GM12878 (cell line): Measurements from ENCODE around the gene MAPK8IP3. TPM values are rescaled to one million over a fixed set of nuclear protein-coding genes. Genes with fewer than 3 reads are reported as not detected.

ENCODE experiments used
- ATAC-seq: fragments of 200-7000 bp; cut with Tn5 transposase; 3 replicates; pipeline ENCODE4 v1.9.1; 2020; ENCODE audit warnings: mild to moderate bottlenecking, moderate library complexity
- BruUV-seq: library from RNA; stranded (reverse); fragments of 400-500 nt; replicated peaks from 2 replicates; lab custom pipeline; 2021; lab: Mats Ljungman, UMichigan
- CTCF ChIA-PET: fragments of 300-600 bp; sonication (Branson Sonifier 250); formaldehyde crosslinking; extraction: SDS; loops from one replicate; lab custom pipeline; 2021; ENCODE audit warnings: inconsistent platforms; lab: Yijun Ruan, JAX
- POLR2A ChIA-PET: fragments of 350-600 bp; formaldehyde crosslinking; extraction: SDS; loops from one replicate; lab custom pipeline; 2021; ENCODE audit warnings: inconsistent platforms; lab: Charles Lee
- RAD21 ChIA-PET: fragments of 300-600 bp; sonication (Branson Sonifier 250); formaldehyde crosslinking; loops from one replicate; lab custom pipeline; 2023; ENCODE audit warnings: antibody characterized with exemption; ENCODE audit not compliant: unreplicated experiment; lab: Charles Lee
- SMC1A ChIA-PET: fragments of 300-600 bp; sonication (Branson Sonifier 250); formaldehyde crosslinking; loops from one replicate; lab custom pipeline; 2023; ENCODE audit not compliant: unreplicated experiment, uncharacterized antibody; lab: Charles Lee
- DNase-seq: peaks from one replicate; pipeline ENCODE4 v3.0.0-alpha.2; 2011; ENCODE audit warnings: low read depth, low spot score
- FAIRE-seq: peaks from 3 replicates; lab custom pipeline; 2011; peaks lifted over from hg19 to GRCh38; lab: Jason Lieb, UNC
- H2AFZ ChIP-seq: 2 replicates; pipeline ENCODE4 v1.6.0; 2011; ENCODE audit warnings: low read depth, low read length, control low read depth; ENCODE audit not compliant: control insufficient read depth
- H3K27ac ChIP-seq: 2 replicates; pipeline ENCODE4 v1.5.1; 2011; ENCODE audit warnings: control low read depth; ENCODE audit not compliant: control insufficient read depth, insufficient read depth
- H3K27me3 ChIP-seq, 2 experiments: replicated peaks in 1 of 2; 2 replicates each; pipeline versions ENCODE4 v1.6.0 to v1.6.1; 2011; ENCODE audit warnings: low read length in 1 of 2; ENCODE audit not compliant: control insufficient read depth in 2 of 2, insufficient read depth in 2 of 2
- H3K36me3 ChIP-seq, 2 experiments: 2 replicates each; pipeline ENCODE4 v1.5.1; 2011; ENCODE audit warnings: low read length in 1 of 2; ENCODE audit not compliant: control insufficient read depth in 2 of 2, insufficient read depth in 2 of 2
- H3K4me1 ChIP-seq: 2 replicates; pipeline ENCODE4 v1.6.1; 2011; ENCODE audit warnings: mild to moderate bottlenecking, low read length, moderate library complexity, mixed read lengths; ENCODE audit not compliant: control insufficient read depth, insufficient read depth
- H3K4me2 ChIP-seq: 2 replicates; pipeline ENCODE4 v1.6.0; 2011; ENCODE audit warnings: control low read depth; ENCODE audit not compliant: control insufficient read depth, insufficient read depth
- H3K4me3 ChIP-seq: fragments of 200-600 bp; sonication (generic); 2 replicates; pipeline ENCODE4 v1.5.1; 2016
- H3K79me2 ChIP-seq: 2 replicates; pipeline ENCODE4 v1.6.0; 2011; ENCODE audit warnings: low read length; ENCODE audit not compliant: control insufficient read depth, insufficient read depth
- H3K9ac ChIP-seq: 2 replicates; pipeline ENCODE4 v1.8.0; 2011; ENCODE audit warnings: low read length, control low read depth, mixed read lengths; ENCODE audit not compliant: control insufficient read depth, insufficient read depth
- H3K9me3 ChIP-seq: replicated peaks from 3 replicates; pipeline ENCODE4 v1.5.1; 2011; ENCODE audit warnings: mild to moderate bottlenecking, low read length; ENCODE audit not compliant: control insufficient read depth, insufficient read depth
- H4K20me1 ChIP-seq: 2 replicates; pipeline ENCODE4 v1.6.0; 2011; ENCODE audit not compliant: control insufficient read depth, insufficient read depth
- BCL11A ChIP-seq: IDR thresholded peaks from 2 replicates; pipeline ENCODE4 v1.6.1; 2011; ENCODE audit warnings: low read depth, low read length
- CBFB ChIP-seq: IDR thresholded peaks from 2 replicates; pipeline ENCODE4 v1.6.1; 2016; ENCODE audit warnings: antibody characterized with exemption, low read depth
- CHD2 ChIP-seq: IDR thresholded peaks from 2 replicates; pipeline ENCODE4 v1.6.1; 2011; ENCODE audit warnings: low read depth, low read length, improper control_type of control experiment, borderline replicate concordance
- JUNB ChIP-seq: IDR thresholded peaks from 2 replicates; pipeline ENCODE4 v1.6.1; 2016; ENCODE audit warnings: antibody characterized with exemption, mild to moderate bottlenecking
- KDM1A ChIP-seq: fragments of 200-600 bp; sonication (generic); IDR thresholded peaks from 2 replicates; pipeline ENCODE4 v1.6.1; 2016; ENCODE audit warnings: borderline replicate concordance
- MYB ChIP-seq: fragments of 150-350 bp; IDR thresholded peaks from 2 replicates; pipeline ENCODE4 v1.6.1; 2014; ENCODE audit warnings: mild to moderate bottlenecking, low read depth, low read length, borderline replicate concordance
- SRF ChIP-seq, 2 experiments: IDR thresholded peaks; 2 replicates each; pipeline ENCODE4 v1.6.1; 2011; ENCODE audit warnings: low read depth in 2 of 2, low read length in 2 of 2, mild to moderate bottlenecking in 1 of 2, moderate library complexity in 1 of 2
- TARDBP ChIP-seq: IDR thresholded peaks from 2 replicates; pipeline ENCODE4 v1.6.1; 2016; ENCODE audit warnings: borderline replicate concordance
- ZNF24 ChIP-seq: fragments of 450-650 bp; IDR thresholded peaks from 2 replicates; pipeline ENCODE4 v1.6.1; 2017; ENCODE audit warnings: antibody characterized with exemption, mild to moderate bottlenecking
- WGBS: methylation state at CpG from one replicate; pipeline ENCODE4 v1.1.6; 2016; ENCODE audit warnings: low lambda C conversion rate; ENCODE audit not compliant: insufficient replicate concordance, insufficient coverage; ENCODE audit errors: missing lambda C conversion rate; 5-methylcytosine and 5-hydroxymethylcytosine counted together
- in situ Hi-C: fragments of 300-500 bp; cut with MboI; formaldehyde crosslinking; loops from 9 replicates; pipeline ENCODE4 v1.14.3; 2018; ENCODE audit warnings: mixed read lengths
- intact Hi-C: fragments of 100-400 bp; cut with micrococcal nuclease; formaldehyde crosslinking; loops from one replicate; pipeline ENCODE4 v1.14.2; 2022; ENCODE audit not compliant: unreplicated experiment
- polyA plus RNA-seq, 11 experiments: library from polyadenylated mRNA; depleted of rRNA in 4 of 11; unstranded in 6 of 11; stranded (reverse) in 5 of 11; fragments of >200 nt; fragmentation: Nextera tagmentation in 4 of 11; fragmentation: Illumina TruSeq in 1 of 11; extraction: Ambion mirVana in 4 of 11; extraction: Trizol in 1 of 11; gene quantifications; 1 replicate in 1 of 11; 2 replicates in 10 of 11; pipeline versions ENCODE4 v1.2.1 to v1.2.3, GENCODE V29; 2011 to 2016; ENCODE audit warnings: inconsistent platforms in 2 of 11, missing spikeins in 2 of 11, low read depth in 1 of 11
- total RNA-seq, 4 experiments: library from RNA; depleted of rRNA in 3 of 4; stranded (reverse); fragments of >200 nt in 3 of 4; fragmentation: Illumina TruSeq in 1 of 4; extraction: Trizol in 1 of 4; gene quantifications; 2 replicates each; pipeline versions ENCODE4 v1.2.1 to v1.2.3, GENCODE V29; 2013 to 2021
- TF ChIP-seq, protein P1 (sequence below): IDR thresholded peaks from 2 replicates; pipeline ENCODE4 v1.6.1; 2012; ENCODE audit warnings: low read depth, low read length, improper control_type of control experiment
- TF ChIP-seq, protein P2 (sequence below): IDR thresholded peaks from 2 replicates; pipeline ENCODE4 v1.6.1; 2012; ENCODE audit warnings: low read depth, low read length, improper control_type of control experiment

MAPK8IP3 gene
- total and polyA plus RNA-seq, 10 of the 15 experiments (the other 5 are each of a cell fraction or from before 2014, with no cell fraction given) = 0.06 to 67.9 (median 18.2) TPM

DNA sequence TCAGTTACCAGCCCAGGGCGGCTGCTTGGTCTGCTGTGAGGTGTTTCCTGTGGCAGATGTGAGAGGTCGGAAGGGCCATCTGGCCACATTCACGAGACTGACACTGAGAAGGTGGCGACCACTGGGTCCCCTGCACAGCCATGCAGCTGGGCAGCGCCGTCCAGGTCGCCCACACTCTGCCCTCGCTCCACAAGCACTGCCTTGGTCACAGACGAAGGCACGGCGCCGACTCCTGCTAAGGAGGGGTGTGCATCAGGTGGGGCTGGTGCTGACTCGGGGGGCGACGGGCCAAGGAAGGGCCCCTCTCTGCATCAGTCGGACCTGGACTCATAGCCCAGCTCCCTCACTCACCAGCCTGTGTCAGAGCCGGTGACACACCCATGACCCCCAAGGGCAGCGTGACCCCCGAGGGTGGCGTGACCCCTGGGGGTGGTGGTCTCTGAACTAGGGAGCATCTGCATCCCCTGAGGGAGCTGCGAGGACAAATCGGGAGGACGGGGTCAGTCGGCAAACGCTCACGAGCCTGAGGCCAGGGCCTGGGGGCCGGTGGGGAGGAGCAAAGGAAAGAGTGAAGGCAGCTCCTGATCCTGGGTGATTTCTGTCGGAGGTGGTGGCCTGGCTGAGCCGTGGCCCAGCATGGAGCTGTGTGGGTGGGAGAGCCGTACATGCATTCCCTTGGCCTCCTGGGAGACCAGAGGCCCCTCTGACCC is 34.9 kb downstream of the MAPK8IP3 start (continued):
- no peak for TF ChIP-seq MYB
- no peak for TF ChIP-seq JUNB

DNA sequence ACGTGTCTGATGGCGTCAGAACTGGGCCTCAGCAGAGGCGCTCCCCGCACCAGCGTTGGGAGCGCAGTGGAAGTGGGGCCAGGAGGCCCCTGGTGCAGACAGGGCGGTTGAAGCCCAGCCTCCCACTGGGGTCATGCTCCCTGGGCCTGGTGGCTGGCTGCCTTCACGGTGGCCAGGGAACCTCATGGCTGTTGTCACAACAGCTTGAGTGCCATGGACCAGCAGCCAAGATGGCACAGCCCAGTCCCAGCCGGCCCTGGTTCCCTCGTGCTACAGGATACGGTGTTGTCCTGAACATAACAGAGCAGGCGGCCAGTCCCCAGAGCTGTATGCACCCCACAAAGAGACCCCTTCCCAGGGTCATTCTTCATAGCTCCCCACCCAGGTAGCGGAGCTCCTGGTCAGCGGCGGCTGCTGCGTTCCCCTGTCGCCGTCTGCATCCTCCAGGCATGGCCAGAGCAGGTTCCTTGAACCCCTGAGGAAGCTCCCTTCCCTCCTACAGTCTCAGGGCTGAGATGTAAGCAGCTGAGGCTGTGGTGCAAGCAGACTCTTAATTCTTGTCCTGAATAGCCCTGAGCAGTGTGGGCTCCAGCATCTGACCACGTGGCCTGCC is 35.7 kb downstream of the MAPK8IP3 start:
- no peak for FAIRE-seq
- TF ChIP-seq TARDBP (no peak), ZNF24 (no peak), BCL11A (no peak), CBFB (no peak), SRF (IDR thresholded peaks at IDR 0.05; ENCODE audit: low read depth in 2 of 2, low read length in 2 of 2) (no peak), KDM1A (no peak), CHD2 (no peak)
- TF ChIP-seq, protein P1, sequence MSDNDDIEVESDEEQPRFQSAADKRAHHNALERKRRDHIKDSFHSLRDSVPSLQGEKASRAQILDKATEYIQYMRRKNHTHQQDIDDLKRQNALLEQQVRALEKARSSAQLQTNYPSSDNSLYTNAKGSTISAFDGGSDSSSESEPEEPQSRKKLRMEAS = no peak
- TF ChIP-seq, protein P2, sequence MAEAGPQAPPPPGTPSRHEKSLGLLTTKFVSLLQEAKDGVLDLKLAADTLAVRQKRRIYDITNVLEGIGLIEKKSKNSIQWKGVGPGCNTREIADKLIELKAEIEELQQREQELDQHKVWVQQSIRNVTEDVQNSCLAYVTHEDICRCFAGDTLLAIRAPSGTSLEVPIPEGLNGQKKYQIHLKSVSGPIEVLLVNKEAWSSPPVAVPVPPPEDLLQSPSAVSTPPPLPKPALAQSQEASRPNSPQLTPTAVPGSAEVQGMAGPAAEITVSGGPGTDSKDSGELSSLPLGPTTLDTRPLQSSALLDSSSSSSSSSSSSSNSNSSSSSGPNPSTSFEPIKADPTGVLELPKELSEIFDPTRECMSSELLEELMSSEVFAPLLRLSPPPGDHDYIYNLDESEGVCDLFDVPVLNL = no peak
- TF ChIP-seq, all 136 proteins: peak for 0

More for the DNA sequence above, 35.7 kb downstream of the MAPK8IP3 start:
- Histone ChIP-seq H3K4me2 (no peak overlapping the region), H3K9me3 (peaks cover 1% of the 10 kb centered on the region; the same call in 1 of the 3 replicates), H3K79me2 (no peaks in the 10 kb centered on the region), H3K27me3 (no peaks in the 10 kb centered on the region), H3K4me1 (no peaks in the 10 kb centered on the region), H4K20me1 (no peaks in the 10 kb centered on the region), H3K27ac (no peak overlapping the region), H2AFZ (no peak overlapping the region), H3K36me3 (peaks cover 1 to 10% of the 10 kb centered on the region in 2 experiments; a peak in 3 of 4 replicates), H3K4me3 (no peak overlapping the region), H3K9ac (no peak overlapping the region)
- BruUV-seq = no TSS peak
- DNase-seq = no peak
- ChIA-PET SMC1A (no interaction called here), POLR2A (no interaction called here), RAD21 (no interaction called here), CTCF (interaction anchor here (1.2 kb wide), 1 partner anchor 16 kb away, joined by 3 read pairs; no protein-coding TSS in a partner anchor)
- in situ Hi-C loops (no loop called here), intact Hi-C loops (no loop called here)
- 96% methylated on average over 19 of the region's 19 CpGs for WGBS
- no peak for ATAC-seq
